Endothelial cell of umbilical vein (primary cell): Measurements from ENCODE around the gene VSNL1. TPM values are rescaled to one million over a fixed set of nuclear protein-coding genes. Genes with fewer than 3 reads are reported as not detected.

Source experiments
- BruUV-seq: library from RNA; stranded (reverse); fragments of 400-500 nt; replicated peaks from 2 replicates; lab custom pipeline; 2021; lab: Mats Ljungman, UMichigan
- CTCF ChIA-PET: fragments of 300-600, 350-600 bp; sonication (Branson Sonifier 250); formaldehyde crosslinking; loops from one replicate; lab custom pipeline; 2021; ENCODE audit warnings: antibody characterized with exemption, inconsistent platforms; lab: Charles Lee
- POLR2A ChIA-PET: fragments of 300-600, 350-600 bp; sonication (Branson Sonifier 250); formaldehyde crosslinking; loops from one replicate; lab custom pipeline; 2021; ENCODE audit warnings: antibody characterized with exemption, inconsistent platforms; lab: Charles Lee
- DNase-seq: peaks from one replicate; pipeline ENCODE4 v3.0.0-alpha.2; 2011; ENCODE audit warnings: low read depth, low spot score
- FAIRE-seq: peaks from 2 replicates; lab custom pipeline; 2011; peaks lifted over from hg19 to GRCh38; lab: Jason Lieb, UNC
- H2AFZ ChIP-seq: 2 replicates; pipeline ENCODE4 v1.6.0; 2012; ENCODE audit warnings: low read depth, low read length, control low read depth, inconsistent platforms
- H3K27ac ChIP-seq: 2 replicates; pipeline ENCODE4 v1.5.1; 2011; ENCODE audit warnings: low read depth, mild to moderate bottlenecking, control low read depth, low read length, moderate library complexity; ENCODE audit not compliant: insufficient read depth
- H3K27me3 ChIP-seq, 2 experiments: 2 replicates each; pipeline versions ENCODE4 v1.6.0 to v1.6.1; 2011; ENCODE audit warnings: low read length in 2 of 2, mixed read lengths in 1 of 2; ENCODE audit not compliant: control insufficient read depth in 2 of 2, insufficient read depth in 2 of 2
- H3K36me3 ChIP-seq, 2 experiments: 2 replicates in 1 of 2; 3 replicates in 1 of 2; pipeline ENCODE4 v1.5.1; 2011; ENCODE audit warnings: low read length in 2 of 2, mild to moderate bottlenecking in 1 of 2, moderate library complexity in 1 of 2; ENCODE audit not compliant: control insufficient read depth in 2 of 2, insufficient read depth in 2 of 2; ENCODE audit errors: extremely low read depth in 1 of 2
- H3K4me1 ChIP-seq: 3 replicates; pipeline ENCODE4 v1.5.1; 2011; ENCODE audit warnings: mild to moderate bottlenecking, low read length; ENCODE audit not compliant: control insufficient read depth, insufficient read depth; ENCODE audit errors: extremely low read depth
- H3K4me2 ChIP-seq: 2 replicates; pipeline ENCODE4 v1.6.1; 2011; ENCODE audit warnings: low read length, control low read depth, mixed read lengths; ENCODE audit not compliant: insufficient read depth
- H3K4me3 ChIP-seq, 3 experiments: fragments of 200-600 bp in 1 of 3; sonication (generic), shearing (Covaris generic) in 1 of 3; replicated peaks in 1 of 3; 2 replicates each; pipeline ENCODE4 v1.5.1; 2011 to 2016; ENCODE audit warnings: control low read depth in 3 of 3, low read length in 3 of 3, mild to moderate bottlenecking in 2 of 3, inconsistent platforms in 1 of 3, low read depth in 1 of 3, moderate library complexity in 1 of 3; ENCODE audit not compliant: insufficient read depth in 1 of 3
- H3K79me2 ChIP-seq: 2 replicates; pipeline ENCODE4 v1.6.0; 2012; ENCODE audit warnings: low read length, inconsistent platforms; ENCODE audit not compliant: control insufficient read depth, insufficient read depth
- H3K9ac ChIP-seq: replicated peaks from 2 replicates; pipeline ENCODE3; 2011; ENCODE audit warnings: low read length, control low read depth; ENCODE audit not compliant: insufficient read depth; ENCODE audit errors: extremely low read depth
- H3K9me1 ChIP-seq: replicated peaks from 3 replicates; pipeline ENCODE4 v1.6.0; 2011; ENCODE audit warnings: mild to moderate bottlenecking, low read length; ENCODE audit not compliant: control insufficient read depth, insufficient read depth; ENCODE audit errors: extremely low read depth
- H3K9me3 ChIP-seq: replicated peaks from 2 replicates; pipeline ENCODE4 v1.5.1; 2012; ENCODE audit warnings: low read length, inconsistent platforms; ENCODE audit not compliant: control insufficient read depth, insufficient read depth
- H4K20me1 ChIP-seq: replicated peaks from 2 replicates; pipeline ENCODE3; 2011; ENCODE audit warnings: mild to moderate bottlenecking, low read length; ENCODE audit not compliant: control insufficient read depth, insufficient read depth; ENCODE audit errors: extremely low read depth
- CTCF ChIP-seq, 2 donors: IDR thresholded peaks; 1 replicate in 1 of 2; 2 replicates in 1 of 2; pipeline ENCODE4 v1.5.1; 2011; ENCODE audit warnings: low read length in 2 of 2, mild to moderate bottlenecking in 2 of 2, moderate library complexity in 2 of 2, control low read depth in 1 of 2, inconsistent platforms in 1 of 2, low read depth in 1 of 2; ENCODE audit not compliant: insufficient read depth in 1 of 2; ENCODE audit errors: extremely low read depth in 1 of 2
- EZH2 ChIP-seq: IDR thresholded peaks from 2 replicates; pipeline ENCODE4 v1.6.1; 2012; ENCODE audit warnings: borderline replicate concordance, low read depth, mild to moderate bottlenecking, moderate library complexity, low read length, inconsistent platforms; ENCODE audit not compliant: severe bottlenecking
- FOS ChIP-seq: IDR thresholded peaks from 2 replicates; pipeline ENCODE4 v1.6.1; 2011; ENCODE audit warnings: mild to moderate bottlenecking, low read length, moderate library complexity, borderline replicate concordance; ENCODE audit not compliant: insufficient read depth
- GATA2 ChIP-seq: IDR thresholded peaks from 2 replicates; pipeline ENCODE4 v1.7.0; 2011; ENCODE audit warnings: low read depth, mild to moderate bottlenecking, moderate library complexity, mixed read lengths, low read length; ENCODE audit not compliant: insufficient read length, insufficient read depth
- JUN ChIP-seq: IDR thresholded peaks from 2 replicates; pipeline ENCODE4 v1.6.1; 2011; ENCODE audit warnings: borderline replicate concordance, low read depth; ENCODE audit not compliant: insufficient read length, insufficient read depth
- MYC ChIP-seq: IDR thresholded peaks from one replicate; pipeline ENCODE4 v1.6.1; 2011; ENCODE audit warnings: mild to moderate bottlenecking, low read depth, low read length
- POLR2A ChIP-seq: IDR thresholded peaks from 2 replicates; pipeline ENCODE4 v1.6.1; 2012; ENCODE audit warnings: low read depth, mild to moderate bottlenecking, control low read depth, low read length
- POLR2AphosphoS5 ChIP-seq: IDR thresholded peaks from 2 replicates; pipeline ENCODE4 v1.6.1; 2012; ENCODE audit warnings: low read depth, mild to moderate bottlenecking, control low read depth, low read length, moderate library complexity; ENCODE audit not compliant: insufficient read depth
- dilution Hi-C: fragments of 300-500 bp; cut with MboI; formaldehyde crosslinking; loops from one replicate; pipeline ENCODE4 v1.15.0; 2019; ENCODE audit warnings: low sequenced_read_pairs; ENCODE audit not compliant: extremely low pct_ligation_motif_present
- intact Hi-C: fragments of 100-400 bp; cut with micrococcal nuclease; formaldehyde crosslinking; loops from one replicate; pipeline ENCODE4 v1.10.0; 2022
- polyA plus RNA-seq, 4 experiments: library from polyadenylated mRNA; depleted of rRNA in 3 of 4; stranded (reverse) in 3 of 4; unstranded in 1 of 4; fragments of >200 nt; gene quantifications; 2 replicates each; pipeline versions ENCODE4 v1.2.1 to v1.2.3, GENCODE V29; 2011 to 2012; ENCODE audit warnings: missing spikeins in 1 of 4
- total RNA-seq: library from RNA; stranded (reverse); gene quantifications from 2 replicates; pipeline ENCODE4 v1.2.3, GENCODE V29; 2021
- TF ChIP-seq, protein P1 (sequence below): IDR thresholded peaks from 2 replicates; pipeline ENCODE4 v1.6.1; 2011; ENCODE audit not compliant: insufficient read depth, insufficient read length

VSNL1 gene
- total and polyA plus RNA-seq, 2 donors (not counting 3 experiments of a cell fraction or from before 2014, with no cell fraction given) = not detected

DNA sequence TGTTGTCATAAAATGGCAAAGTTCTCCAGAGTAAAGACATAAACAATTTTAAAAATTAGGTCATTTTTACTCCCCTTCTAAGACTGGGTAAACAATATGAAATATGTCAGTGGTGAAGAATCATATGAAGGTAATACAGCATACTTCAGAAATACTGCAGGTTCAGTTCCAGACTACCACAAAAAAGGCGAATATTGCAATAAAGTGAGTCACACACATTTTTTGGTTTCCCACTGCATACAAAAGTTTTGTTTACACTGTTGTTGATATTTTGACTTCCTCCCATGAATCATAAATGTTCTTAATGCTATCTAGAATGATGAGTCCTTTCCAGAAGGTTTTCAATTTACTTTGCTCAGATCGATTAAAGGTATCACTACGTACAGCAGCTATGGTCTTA, 139.6 kb downstream of the VSNL1 start:
- Histone ChIP-seq H3K9ac (no peak overlapping the region), H3K4me1 (no peaks in the 10 kb centered on the region), H3K4me3 (no peak overlapping the region), H3K9me1 (no peaks in the 10 kb centered on the region), H3K9me3 (no peaks in the 10 kb centered on the region), H3K27ac (no peak overlapping the region), H3K79me2 (no peaks in the 10 kb centered on the region), H3K27me3 (no peaks in the 10 kb centered on the region), H3K36me3 (peaks cover 7 to 8% of the 10 kb centered on the region in 2 experiments), H2AFZ (no peak overlapping the region), H4K20me1 (no peaks in the 10 kb centered on the region), H3K4me2 (no peak overlapping the region)
- FAIRE-seq (no peak), DNase-seq (no peak)
- BruUV-seq = no TSS peak
- no peak for TF ChIP-seq FOS
- CTCF ChIA-PET = interaction anchor here (1.9 to 2.7 kb wide), 3 partner anchors 9 to 40 kb away, joined by 4 to 30 read pairs (median 7); no protein-coding TSS in a partner anchor
- POLR2A ChIA-PET = no interaction called here
- dilution Hi-C loops = no loop called here
- intact Hi-C loops = no loop called here

GRCh38 chr2:17682098-17682857, 141.8 kb downstream of the VSNL1 start:
- FAIRE-seq = no peak
- Histone ChIP-seq H3K4me1 (no peaks in the 10 kb centered on the region), H4K20me1 (no peaks in the 10 kb centered on the region), H3K9ac (no peak overlapping the region), H3K4me2 (no peak overlapping the region), H2AFZ (no peak overlapping the region), H3K9me3 (no peaks in the 10 kb centered on the region), H3K27me3 (no peaks in the 10 kb centered on the region), H3K9me1 (no peaks in the 10 kb centered on the region), H3K79me2 (no peaks in the 10 kb centered on the region), H3K4me3 (no peak overlapping the region), H3K36me3 (peaks cover 3 to 8% of the 10 kb centered on the region in 2 experiments), H3K27ac (no peak overlapping the region)
- dilution Hi-C loops (no loop called here), intact Hi-C loops (no loop called here)
- BruUV-seq = no TSS peak
- POLR2A ChIA-PET = no interaction called here
- no peak for TF ChIP-seq CTCF (IDR thresholded peaks at IDR 0.05; ENCODE audit: extremely low read depth in 1 of 2, insufficient read depth in 1 of 2, low read depth in 1 of 2, low read length in 2 of 2)
- TF ChIP-seq GATA2 = no peak
- TF ChIP-seq, protein P1, sequence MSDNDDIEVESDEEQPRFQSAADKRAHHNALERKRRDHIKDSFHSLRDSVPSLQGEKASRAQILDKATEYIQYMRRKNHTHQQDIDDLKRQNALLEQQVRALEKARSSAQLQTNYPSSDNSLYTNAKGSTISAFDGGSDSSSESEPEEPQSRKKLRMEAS = no peak
- no peak for TF ChIP-seq POLR2AphosphoS5
- no peak for TF ChIP-seq MYC
- no peak for TF ChIP-seq FOS
- TF ChIP-seq EZH2 = no peak
- TF ChIP-seq POLR2A = no peak
- no peak for TF ChIP-seq JUN
- CTCF ChIA-PET = interaction anchor here (0.7 to 2.0 kb wide), 4 partner anchors 9 to 38 kb away, joined by 3 to 26 read pairs (median 6); no protein-coding TSS in a partner anchor
- no peak for DNase-seq
